Stomach (tissue), 9 donors: ENCODE results near the gene LGALS8. TPM values are rescaled to one million over a fixed set of nuclear protein-coding genes. Genes with fewer than 3 reads are reported as not detected.

Experiments
- DNase-seq, 2 donors: peaks; one replicate each; pipeline versions ENCODE4 v3.0.0 to v3.0.0-alpha.2; 2013 to 2019
- H3K27ac ChIP-seq, 5 donors: fragments of 200-600 bp in 4 of 5; sonication (generic) in 4 of 5; one replicate each; pipeline ENCODE4 v1.5.1; 2013 to 2019; ENCODE audit warnings: mild to moderate bottlenecking in 1 of 5, moderate library complexity in 1 of 5
- H3K27me3 ChIP-seq, 3 donors: fragments of 200-600 bp; sonication (generic); one replicate each; pipeline ENCODE4 v1.5.1; 2017 to 2019; ENCODE audit warnings: mixed run types in 1 of 3
- H3K36me3 ChIP-seq, 4 donors: fragments of 200-600 bp; sonication (generic); 1 replicate in 3 of 4; 2 replicates in 1 of 4; pipeline ENCODE4 v1.5.1; 2016 to 2019
- H3K4me1 ChIP-seq, 4 donors: fragments of 200-600 bp; sonication (generic); one replicate each; pipeline ENCODE4 v1.5.1; 2016 to 2019
- H3K4me3 ChIP-seq, 4 donors: fragments of 200-600 bp; sonication (generic) in 3 of 4; one replicate each; pipeline ENCODE4 v1.5.1; 2016 to 2019; ENCODE audit warnings: mild to moderate bottlenecking in 1 of 4
- H3K9me3 ChIP-seq, 4 donors: fragments of 200-600 bp; sonication (generic); one replicate each; pipeline ENCODE4 v1.5.1; 2016 to 2019
- EP300 ChIP-seq: sonication (generic); formaldehyde crosslinking; IDR thresholded peaks from one replicate; pipeline ENCODE4 v1.6.1; 2017; ENCODE audit warnings: antibody characterized with exemption
- POLR2A ChIP-seq, 4 donors: fragments of 450-650 bp; IDR thresholded peaks; one replicate each; pipeline ENCODE4 v1.6.1; 2016; ENCODE audit warnings: antibody characterized with exemption in 4 of 4, control low read depth in 2 of 4, mild to moderate bottlenecking in 1 of 4, moderate library complexity in 1 of 4
- POLR2AphosphoS5 ChIP-seq, 3 donors: sonication (generic); formaldehyde crosslinking; IDR thresholded peaks; one replicate each; pipeline ENCODE4 v1.6.1; 2016; ENCODE audit warnings: antibody characterized with exemption in 3 of 3
- WGBS, 5 donors: extraction: QIAGEN DNeasy Blood & Tissue Kit in 3 of 5; methylation state at CpG; one replicate each; pipeline versions ENCODE4 v1.1.5 to v1.1.7; 2013 to 2018; 5-methylcytosine and 5-hydroxymethylcytosine counted together
- intact Hi-C: fragments of 100-400 bp; cut with DNase I; formaldehyde crosslinking; loops from one replicate; pipeline ENCODE4 v1.15.1; 2023; ENCODE audit warnings: low total_unique reads
- polyA plus RNA-seq, 3 donors: library from polyadenylated mRNA; stranded (reverse); fragments of 200-250 nt; gene quantifications; one replicate each; pipeline ENCODE4 v1.2.3, GENCODE V29; 2013
- total RNA-seq, 5 donors: library from RNA; depleted of rRNA; stranded (reverse); fragments of >200 nt; gene quantifications; one replicate each; pipeline versions ENCODE4 v1.1.0 to v1.2.3, GENCODE V29; 2014 to 2016
- TF ChIP-seq, protein P1 (sequence below), 7 experiments: fragments of 450-650 bp in 4 of 7; fragments of 200-600 bp in 3 of 7; sonication (generic) in 3 of 7; IDR thresholded peaks; one replicate each; pipeline ENCODE4 v1.5.1; 2016 to 2019; ENCODE audit warnings: antibody characterized with exemption in 7 of 7, control low read depth in 2 of 7, mild to moderate bottlenecking in 1 of 7
- donor health status: healthy with polysubstance abuse.
- donor health status: Bipolar disorder and iron deficiency.
- donor health status: healthy.

LGALS8 gene
- total and polyA plus RNA-seq, 8 donors, result 17.9 to 142 (median 55.7) TPM

GRCh38 chr1:236530959-236531358 is 7.2 kb downstream of the LGALS8 start:
- Histone ChIP-seq H3K4me1 (peaks cover 5 to 43% (median 18%) of the 10 kb centered on the region in 4 donors), H3K4me3 (no peak overlapping the region), H3K9me3 (no peaks in the 10 kb centered on the region), H3K27me3 (no peaks in the 10 kb centered on the region), H3K36me3 (peaks cover 12 to 71% (median 46%) of the 10 kb centered on the region in 4 donors), H3K27ac (no peak overlapping the region)
- intact Hi-C loops, result no loop called here
- no peak for TF ChIP-seq POLR2AphosphoS5 (IDR thresholded peaks at IDR 0.05)
- TF ChIP-seq, protein P1, sequence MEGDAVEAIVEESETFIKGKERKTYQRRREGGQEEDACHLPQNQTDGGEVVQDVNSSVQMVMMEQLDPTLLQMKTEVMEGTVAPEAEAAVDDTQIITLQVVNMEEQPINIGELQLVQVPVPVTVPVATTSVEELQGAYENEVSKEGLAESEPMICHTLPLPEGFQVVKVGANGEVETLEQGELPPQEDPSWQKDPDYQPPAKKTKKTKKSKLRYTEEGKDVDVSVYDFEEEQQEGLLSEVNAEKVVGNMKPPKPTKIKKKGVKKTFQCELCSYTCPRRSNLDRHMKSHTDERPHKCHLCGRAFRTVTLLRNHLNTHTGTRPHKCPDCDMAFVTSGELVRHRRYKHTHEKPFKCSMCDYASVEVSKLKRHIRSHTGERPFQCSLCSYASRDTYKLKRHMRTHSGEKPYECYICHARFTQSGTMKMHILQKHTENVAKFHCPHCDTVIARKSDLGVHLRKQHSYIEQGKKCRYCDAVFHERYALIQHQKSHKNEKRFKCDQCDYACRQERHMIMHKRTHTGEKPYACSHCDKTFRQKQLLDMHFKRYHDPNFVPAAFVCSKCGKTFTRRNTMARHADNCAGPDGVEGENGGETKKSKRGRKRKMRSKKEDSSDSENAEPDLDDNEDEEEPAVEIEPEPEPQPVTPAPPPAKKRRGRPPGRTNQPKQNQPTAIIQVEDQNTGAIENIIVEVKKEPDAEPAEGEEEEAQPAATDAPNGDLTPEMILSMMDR (IDR thresholded peaks at IDR 0.05), result no peak
- no peak for TF ChIP-seq EP300
- WGBS, 5 donors, result 75 to 83% (median 81%) methylated on average over 5 of the region's 5 CpGs
- no peak for DNase-seq

DNA sequence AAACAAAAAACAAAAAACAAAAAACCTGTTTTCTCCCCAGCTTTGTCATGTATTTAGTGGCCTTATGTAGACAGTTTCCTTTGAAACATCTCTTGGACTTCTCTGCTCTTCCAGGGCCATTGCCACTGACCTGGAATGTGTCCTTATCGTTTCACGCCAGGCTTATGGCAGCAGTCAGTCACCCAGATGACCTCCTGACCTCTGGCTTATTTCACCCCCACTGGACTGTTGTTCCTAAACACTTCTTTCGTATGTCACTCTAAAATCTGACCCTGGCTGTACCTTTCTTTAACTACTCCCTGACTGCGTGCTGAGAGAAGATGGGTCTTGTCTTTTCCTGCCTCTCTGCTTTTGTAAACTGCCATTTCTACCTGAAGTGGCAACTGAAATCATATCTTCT is 9.1 kb downstream of the LGALS8 start:
- Histone ChIP-seq H3K27me3 (no peaks in the 10 kb centered on the region), H3K4me1 (peaks cover 5 to 43% (median 18%) of the 10 kb centered on the region in 4 donors), H3K27ac (no peak overlapping the region), H3K36me3 (peaks cover 2 to 68% (median 42%) of the 10 kb centered on the region in 4 donors), H3K4me3 (no peak overlapping the region), H3K9me3 (no peaks in the 10 kb centered on the region)
- intact Hi-C loops, result no loop called here
- 65 to 86% (median 74%) methylated on average over 4 of the region's 4 CpGs for WGBS, 5 donors
- no peak for DNase-seq
- TF ChIP-seq, protein P1 (IDR thresholded peaks at IDR 0.05), result no peak
- TF ChIP-seq POLR2AphosphoS5 (IDR thresholded peaks at IDR 0.05) (no peak), POLR2A (IDR thresholded peaks at IDR 0.05) (no peak), EP300 (no peak)

DNA sequence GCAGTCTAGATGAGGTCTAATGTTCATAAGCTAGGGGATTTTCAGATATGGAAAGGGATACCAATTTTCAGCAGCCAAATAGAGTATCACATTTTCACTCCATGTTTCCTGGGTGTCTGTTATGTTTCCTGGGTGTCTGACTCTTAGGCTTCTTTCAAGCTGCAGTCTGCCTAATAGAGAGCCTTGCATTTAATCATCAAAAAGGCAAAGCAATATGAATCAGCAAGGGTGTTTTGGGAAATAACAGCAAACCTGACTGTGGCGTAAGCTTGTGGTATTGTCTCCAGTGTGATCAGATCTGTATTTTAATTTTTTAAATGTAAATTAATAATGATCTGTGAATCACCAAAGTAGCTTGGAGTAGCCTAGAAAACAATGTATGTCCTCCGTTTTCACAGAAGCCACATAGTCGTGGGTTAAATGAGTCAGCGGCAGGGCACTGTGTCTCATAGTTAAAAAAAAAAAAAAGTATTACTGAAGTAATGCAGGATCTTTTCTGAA is 10.4 kb downstream of the LGALS8 start:
- WGBS, 5 donors, result 67 to 83% (median 75%) methylated on average over 4 of the region's 4 CpGs
- intact Hi-C loops, result no loop called here
- TF ChIP-seq, protein P1 (IDR thresholded peaks at IDR 0.05), result no peak
- TF ChIP-seq POLR2A (IDR thresholded peaks at IDR 0.05), result no peak
- TF ChIP-seq EP300, result no peak
- no peak for TF ChIP-seq POLR2AphosphoS5 (IDR thresholded peaks at IDR 0.05)
- no peak for DNase-seq
- no peaks in the 10 kb centered on the region for H3K9me3 ChIP-seq
- H3K4me1 ChIP-seq, result peaks cover 5 to 38% (median 18%) of the 10 kb centered on the region in 4 donors
- H3K27ac ChIP-seq, result no peak overlapping the region
- H3K36me3 ChIP-seq, result peaks cover 2 to 71% (median 50%) of the 10 kb centered on the region in 4 donors
- H3K4me3 ChIP-seq, result no peak overlapping the region
- H3K27me3 ChIP-seq, result no peaks in the 10 kb centered on the region

DNA sequence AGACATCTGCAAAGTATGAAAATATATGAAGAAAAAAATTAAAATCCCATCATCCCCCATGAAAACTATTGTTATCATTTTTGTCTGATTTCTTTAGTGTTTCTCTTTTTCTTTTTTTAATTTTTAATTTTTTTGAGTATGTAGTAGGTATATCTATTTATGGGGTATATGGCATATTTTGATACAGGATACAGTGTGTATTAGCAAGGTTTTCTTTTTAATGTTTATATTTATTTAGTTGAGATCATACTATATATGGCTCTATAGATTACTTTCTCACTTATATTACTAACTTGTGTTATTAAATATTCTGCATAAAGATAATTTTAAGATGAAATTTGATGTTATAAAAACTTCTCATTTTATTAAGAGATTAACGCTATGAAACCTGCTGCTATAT is 11.4 kb downstream of the LGALS8 start:
- 91 to 98% (median 91%) methylated on average over 1 of the region's 1 CpG for WGBS, 5 donors
- intact Hi-C loops, result no loop called here

More for the DNA sequence above, 11.4 kb downstream of the LGALS8 start:
- no peak for DNase-seq
- Histone ChIP-seq H3K4me3 (no peak overlapping the region), H3K9me3 (no peaks in the 10 kb centered on the region), H3K36me3 (peaks cover 5 to 81% (median 60%) of the 10 kb centered on the region in 4 donors), H3K4me1 (peaks cover 5 to 29% (median 14%) of the 10 kb centered on the region in 4 donors), H3K27me3 (no peaks in the 10 kb centered on the region), H3K27ac (no peak overlapping the region)
- TF ChIP-seq, protein P1 (IDR thresholded peaks at IDR 0.05), result no peak
